Brain microvascular endothelial cell (primary cell): Measurements from ENCODE around the gene HPCA.
A peak's percentile ranks its signal among the peaks of the same experiment; 100 is the strongest.

ENCODE experiments used
- DNase-seq: peaks from one replicate; pipeline ENCODE4 v3.0.0-alpha.2; 2020
- H3K27ac ChIP-seq: fragments of 250-450 bp; sonication (Bioruptor Pico); 2 replicates; pipeline ENCODE4 v1.5.1; 2020; ENCODE audit warnings: mild to moderate bottlenecking, moderate library complexity
- H3K27me3 ChIP-seq: fragments of 250-450 bp; sonication (Bioruptor Pico); replicated peaks from 2 replicates; pipeline ENCODE4 v1.5.1; 2020; ENCODE audit warnings: mild to moderate bottlenecking
- H3K36me3 ChIP-seq: fragments of 250-450 bp; sonication (Bioruptor Pico); replicated peaks from 2 replicates; pipeline ENCODE4 v1.5.1; 2020; ENCODE audit warnings: mild to moderate bottlenecking
- H3K4me3 ChIP-seq: 2 replicates; pipeline ENCODE4 v1.5.1; 2011; ENCODE audit warnings: low read depth, mild to moderate bottlenecking, control low read depth, low read length, moderate library complexity
- CTCF ChIP-seq: IDR thresholded peaks from 2 replicates; pipeline ENCODE4 v1.5.1; 2011; ENCODE audit warnings: low read depth, mild to moderate bottlenecking, moderate library complexity, low read length, control low read depth, inconsistent platforms; ENCODE audit errors: missing control alignments
- in situ Hi-C: cut with HindIII; loops from 2 replicates; pipeline ENCODE4 v1.10.0; 2017; ENCODE audit warnings: low sequenced_read_pairs, low pct_ligation_motif_present

The HPCA gene

GRCh38 chr1:32893198-32894018, 7.1 kb downstream of the HPCA start:
- DNase-seq = no peak
- TF ChIP-seq CTCF = peak; percentile 29
- no peaks in the 10 kb centered on the region for H3K36me3 ChIP-seq
- H3K27me3 ChIP-seq = peaks cover 22% of the 10 kb centered on the region
- H3K4me3 ChIP-seq = peak overlapping the region; percentile 47
- no peak overlapping the region for H3K27ac ChIP-seq
- in situ Hi-C loops = no loop called here

- Histone ChIP-seq H3K4me3 (no peak overlapping the region), H3K36me3 (no peaks in the 10 kb centered on the region), H3K27ac (no peak overlapping the region), H3K27me3 (peaks cover 22% of the 10 kb centered on the region)
- in situ Hi-C loops = no loop called here
- TF ChIP-seq CTCF = no peak
- DNase-seq = no peak
Measured at GRCh38 chr1:32894019-32894600, 7.8 kb downstream of the HPCA start.

GRCh38 chr1:32894681-32895080, 8.4 kb downstream of the HPCA start:
- Histone ChIP-seq H3K27ac (no peak overlapping the region), H3K36me3 (no peaks in the 10 kb centered on the region), H3K27me3 (peaks cover 22% of the 10 kb centered on the region), H3K4me3 (no peak overlapping the region)
- TF ChIP-seq CTCF = no peak
- in situ Hi-C loops = no loop called here
- DNase-seq = no peak

GRCh38 chr1:32895325-32896215, 9.3 kb downstream of the HPCA start:
- no peak for TF ChIP-seq CTCF
- DNase-seq = no peak
- Histone ChIP-seq H3K27me3 (peaks cover 19% of the 10 kb centered on the region), H3K27ac (no peak overlapping the region), H3K36me3 (no peaks in the 10 kb centered on the region), H3K4me3 (no peak overlapping the region)
- in situ Hi-C loops = no loop called here

- H3K4me3 ChIP-seq = no peak overlapping the region
- peaks cover 13% of the 10 kb centered on the region for H3K27me3 ChIP-seq
- H3K36me3 ChIP-seq = no peaks in the 10 kb centered on the region
- no peak for TF ChIP-seq CTCF
- no peak overlapping the region for H3K27ac ChIP-seq
- DNase-seq = no peak
- in situ Hi-C loops = no loop called here
Measured at GRCh38 chr1:32896451-32896850, 10.2 kb downstream of the HPCA start.
